Activated naive CD8-positive, alpha-beta T cell treated with anti-CD3 and anti-CD28 coated beads, Interleukin-2, amount 10 ng/mL, durations not matched to agents 7 days and 5 days (primary cell): ENCODE data around the gene PUSL1. TPM values are rescaled to one million over a fixed set of nuclear protein-coding genes. Genes with fewer than 3 reads are reported as not detected.

Experiments used
- ATAC-seq: fragments of 150-1000 bp; cut with Tn5 transposase; one replicate; pipeline ENCODE4 v1.10.0; 2021; ENCODE audit warnings: low read depth, moderate library complexity
- POLR2A ChIA-PET: fragments of 350-600 bp; sonication (Branson Sonifier 250); formaldehyde crosslinking; loops from one replicate; lab custom pipeline; 2021; ENCODE audit warnings: antibody characterized with exemption; lab: Charles Lee
- DNase-seq: peaks from one replicate; pipeline ENCODE4 v3.0.0; 2021
- H3K27ac Mint-ChIP-seq: one replicate; pipeline ENCODE4 v1.8.0; 2022; ENCODE audit warnings: mild to moderate bottlenecking, mixed read lengths
- H3K27me3 Mint-ChIP-seq: one replicate; pipeline ENCODE4 v1.8.0; 2022; ENCODE audit warnings: mild to moderate bottlenecking, moderate library complexity, mixed read lengths
- H3K36me3 Mint-ChIP-seq: one replicate; pipeline ENCODE4 v1.8.0; 2021; ENCODE audit warnings: mild to moderate bottlenecking, mixed read lengths
- H3K4me1 Mint-ChIP-seq: one replicate; pipeline ENCODE4 v1.8.0; 2021; ENCODE audit warnings: mixed read lengths
- H3K4me3 Mint-ChIP-seq: one replicate; pipeline ENCODE4 v1.8.0; 2022; ENCODE audit warnings: mild to moderate bottlenecking, moderate library complexity, mixed read lengths
- H3K9me3 Mint-ChIP-seq: one replicate; pipeline ENCODE4 v1.8.0; 2021; ENCODE audit warnings: mixed read lengths
- total RNA-seq, 2 experiments: library from RNA; stranded (reverse); gene quantifications; one replicate each; pipeline ENCODE4 v1.2.3, GENCODE V29; 2021

PUSL1 gene
- total RNA-seq, 2 experiments from 2014 or later, result 22.3 to 22.4 TPM

DNA sequence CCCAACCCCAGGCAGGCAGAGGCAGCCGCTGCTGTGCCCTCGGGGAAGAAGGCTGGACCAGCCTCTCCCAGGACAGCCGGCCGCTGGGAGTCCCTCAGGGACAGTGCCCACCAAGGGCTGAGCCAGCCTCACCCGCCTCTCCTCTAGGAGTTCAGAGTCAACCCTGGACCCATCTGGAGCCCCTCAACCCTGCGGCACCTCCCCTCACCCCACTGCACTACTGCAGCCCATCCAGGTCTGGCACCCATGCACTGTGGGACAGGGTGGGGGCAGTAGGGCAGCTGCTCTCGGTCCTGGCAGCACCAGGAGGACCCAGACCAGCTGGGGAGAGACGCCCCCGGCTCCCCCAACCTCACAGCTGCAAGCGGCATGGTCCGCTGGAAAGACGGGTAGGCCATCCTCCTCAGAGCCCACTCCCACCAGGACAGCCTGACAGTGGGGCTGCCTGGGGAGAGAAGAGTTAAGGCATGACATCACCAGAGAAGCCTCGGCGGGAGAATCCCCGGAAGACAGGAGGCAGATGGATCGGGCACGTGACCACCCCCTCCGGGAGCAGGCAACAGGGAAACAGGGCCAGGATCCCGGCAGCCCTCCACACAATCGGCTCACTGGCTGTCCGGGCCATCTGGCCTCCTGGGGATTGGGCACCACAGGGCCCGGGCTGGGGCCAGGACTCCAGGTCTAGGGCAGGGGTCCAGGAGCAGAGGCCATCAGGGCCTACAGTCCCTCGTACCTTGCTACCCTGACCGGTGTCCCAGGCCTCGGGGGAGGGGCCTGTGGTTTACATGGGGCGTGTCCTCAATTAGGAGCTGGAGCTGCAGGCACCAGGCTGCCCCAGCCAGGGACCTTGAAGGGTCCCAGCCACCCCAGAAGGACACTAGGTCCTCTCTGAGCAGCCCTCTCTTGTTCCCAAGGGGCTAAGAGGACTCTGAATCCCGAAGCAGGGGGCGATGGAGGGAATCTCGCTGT lies 3.8 kb upstream of the PUSL1 start:
- H3K4me1 Mint-ChIP-seq, result peaks cover 14% of the 10 kb centered on the region
- no peaks in the 10 kb centered on the region for H3K9me3 Mint-ChIP-seq
- no peak for DNase-seq
- H3K27ac Mint-ChIP-seq, result peak overlapping the region; percentile 97
- peak overlapping the region; percentile 94 for H3K4me3 Mint-ChIP-seq
- POLR2A ChIA-PET, result interaction anchor here (0.8 to 1.3 kb wide), 8 partner anchors 30 to 188 kb away, joined by 3 to 8 read pairs (median 4); partner anchors contain the start of gene DVL1
- no peaks in the 10 kb centered on the region for H3K36me3 Mint-ChIP-seq
- no peak for ATAC-seq
- no peaks in the 10 kb centered on the region for H3K27me3 Mint-ChIP-seq

DNA sequence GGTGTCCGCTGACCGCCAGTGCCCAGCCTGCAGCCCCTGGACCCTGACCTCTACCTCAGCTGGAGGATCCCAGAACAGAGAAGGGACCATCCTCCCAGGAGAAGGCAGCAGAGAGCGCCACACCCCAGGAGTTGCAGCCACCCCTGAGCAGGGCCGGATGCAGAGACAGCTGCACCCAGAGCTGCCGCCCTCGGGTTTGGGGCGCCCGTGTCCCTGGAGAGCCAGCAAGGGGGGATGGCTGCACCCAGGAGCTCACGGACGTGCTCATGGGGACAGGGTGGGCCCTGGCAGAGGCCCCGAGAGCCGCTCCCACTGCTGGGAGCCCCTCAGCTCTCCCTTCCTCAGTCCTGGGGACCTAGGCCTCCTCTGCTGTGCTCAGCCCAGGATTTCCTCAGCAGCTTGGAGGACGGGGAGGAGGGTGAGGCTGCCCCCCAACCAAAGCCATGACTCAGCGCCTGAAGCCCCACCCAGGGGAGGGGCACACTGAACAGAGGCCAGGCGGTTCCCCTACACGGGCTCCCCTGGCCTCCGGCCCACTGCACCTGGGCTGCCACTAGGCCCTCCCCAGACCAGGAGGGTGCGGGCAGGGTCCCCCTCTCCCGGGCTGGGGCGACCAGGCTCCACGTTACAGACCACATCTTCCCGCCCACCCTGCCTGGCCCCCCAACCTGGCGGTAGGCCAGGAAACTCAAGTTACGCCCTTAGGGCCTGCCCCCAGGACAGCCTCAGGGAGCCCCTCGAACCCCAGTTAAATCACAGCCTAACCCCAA lies 2.9 kb upstream of the PUSL1 start:
- Mint-ChIP-seq H3K36me3 (no peaks in the 10 kb centered on the region), H3K9me3 (no peaks in the 10 kb centered on the region), H3K4me3 (peak overlapping the region; percentile 94), H3K27ac (peak overlapping the region; percentile 97), H3K27me3 (no peaks in the 10 kb centered on the region), H3K4me1 (peaks cover 14% of the 10 kb centered on the region)
- ATAC-seq, result peak; percentile 65
- peak; percentile 84 for DNase-seq
- POLR2A ChIA-PET, result interaction anchor here (0.6 to 1.3 kb wide), 11 partner anchors 31 to 1702 kb away, joined by 3 to 8 read pairs (median 3); partner anchors contain the start of gene DVL1

DNA sequence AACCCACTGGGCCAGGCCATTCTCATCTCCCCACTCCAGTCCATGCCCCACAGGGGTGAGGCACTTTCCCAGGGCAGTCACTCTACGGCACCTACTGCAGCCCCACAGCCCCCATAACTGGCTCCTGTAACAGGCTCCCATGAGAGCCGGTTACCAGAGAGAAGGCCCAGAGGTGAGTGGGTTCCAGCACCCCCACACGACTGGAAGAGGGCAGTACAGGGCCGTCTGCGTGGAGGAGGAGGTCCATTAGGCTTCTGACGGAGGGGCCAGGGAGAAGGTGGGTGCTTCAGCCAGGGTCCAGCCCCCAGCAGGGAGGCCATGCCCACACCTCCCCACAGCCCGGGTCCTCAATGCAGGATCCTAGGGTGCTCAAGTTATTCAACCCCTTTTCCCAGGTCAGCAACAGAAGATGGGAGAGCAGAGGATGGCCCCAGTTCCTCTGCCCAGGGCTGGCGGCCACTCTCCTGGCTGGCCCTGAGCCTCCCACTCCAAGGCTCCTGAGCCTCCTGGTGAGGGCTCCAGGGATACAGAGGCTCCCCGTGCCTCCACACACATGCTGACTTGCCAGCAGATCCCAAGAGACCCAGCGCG lies 2.2 kb upstream of the PUSL1 start:
- POLR2A ChIA-PET, result interaction anchor here (0.6 to 1.3 kb wide), 5 partner anchors 42 to 1701 kb away, joined by 3 to 8 read pairs (median 3); partner anchors contain the start of genes AURKAIP1 and DVL1
- no peaks in the 10 kb centered on the region for H3K27me3 Mint-ChIP-seq
- no peaks in the 10 kb centered on the region for H3K36me3 Mint-ChIP-seq
- H3K27ac Mint-ChIP-seq, result peak overlapping the region; percentile 97
- H3K4me1 Mint-ChIP-seq, result peaks cover 14% of the 10 kb centered on the region
- ATAC-seq, result no peak
- H3K4me3 Mint-ChIP-seq, result peak overlapping the region; percentile 94
- no peak for DNase-seq
- no peaks in the 10 kb centered on the region for H3K9me3 Mint-ChIP-seq

DNA sequence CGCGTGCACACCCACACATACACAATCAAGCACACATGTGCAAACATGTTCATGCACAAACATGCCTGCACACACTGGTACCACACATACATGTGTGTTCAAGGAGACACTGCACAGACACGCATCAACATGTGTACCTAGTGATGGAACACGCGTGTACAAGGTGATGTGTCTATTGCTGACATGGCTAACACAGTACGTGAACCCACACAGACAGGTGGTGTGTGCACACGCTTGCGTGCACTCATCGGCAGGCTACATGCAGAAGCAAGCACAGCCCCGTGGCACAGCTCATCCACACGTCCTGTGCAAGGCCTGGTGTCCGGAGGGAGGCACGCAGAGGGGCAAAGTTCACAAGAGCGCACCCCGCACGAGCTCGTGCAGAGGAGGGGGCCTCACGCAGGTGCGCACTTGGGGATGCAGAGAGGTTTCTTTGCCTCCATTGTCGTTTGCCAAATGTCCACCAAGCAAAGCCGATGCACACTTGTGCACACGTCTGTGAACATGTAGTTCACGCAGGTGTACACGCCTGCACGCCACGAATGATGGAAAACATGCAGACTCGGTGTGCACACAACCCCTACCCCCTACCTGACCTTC lies 1.6 kb upstream of the PUSL1 start:
- Mint-ChIP-seq H3K4me1 (peaks cover 14% of the 10 kb centered on the region), H3K36me3 (no peaks in the 10 kb centered on the region), H3K4me3 (peak overlapping the region; percentile 94), H3K9me3 (no peaks in the 10 kb centered on the region), H3K27me3 (no peaks in the 10 kb centered on the region), H3K27ac (peak overlapping the region; percentile 97)
- DNase-seq, result no peak
- POLR2A ChIA-PET, result interaction anchor here (0.9 to 1.0 kb wide), 2 partner anchors 33 to 69 kb away, joined by 3 to 4 read pairs; partner anchors contain the start of genes AURKAIP1 and UBE2J2
- no peak for ATAC-seq

DNA sequence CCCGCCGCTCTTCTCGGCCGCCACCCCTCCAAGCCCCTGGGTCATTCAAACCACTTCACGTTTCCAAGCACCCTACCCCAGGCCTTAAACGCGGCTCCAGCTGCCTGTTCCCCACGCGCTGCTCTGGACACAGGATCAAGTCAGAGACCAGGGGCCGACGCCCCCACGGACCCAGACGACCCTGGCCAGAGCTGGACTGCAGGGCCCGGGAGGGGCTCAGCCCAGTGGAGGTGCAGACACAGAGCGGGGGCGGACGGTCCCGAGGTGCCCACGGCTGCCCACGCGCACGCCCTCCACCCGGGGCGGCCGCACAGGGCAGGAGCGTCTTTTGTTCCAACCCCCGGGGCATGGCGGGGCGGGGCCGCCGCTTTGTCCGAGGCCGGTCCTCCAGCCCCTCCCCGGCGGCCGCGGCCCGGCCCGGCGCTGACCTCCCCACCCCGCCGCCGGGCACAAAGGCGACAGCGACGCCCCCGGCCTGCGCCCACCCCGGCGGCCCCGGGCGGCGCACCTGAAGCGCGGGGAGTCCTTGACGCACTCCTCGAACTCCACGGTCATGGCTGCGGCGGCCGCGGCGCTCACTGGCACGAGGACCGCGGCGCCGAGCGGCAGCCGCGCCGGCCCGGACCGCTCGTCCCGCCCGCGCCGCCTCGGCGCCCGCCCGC lies 1.0 kb upstream of the PUSL1 start:
- Mint-ChIP-seq H3K27me3 (no peaks in the 10 kb centered on the region), H3K4me3 (peak overlapping the region; percentile 94), H3K4me1 (peaks cover 14% of the 10 kb centered on the region), H3K36me3 (no peaks in the 10 kb centered on the region), H3K9me3 (no peaks in the 10 kb centered on the region), H3K27ac (peak overlapping the region; percentile 97)
- ATAC-seq (peak; percentile 0), DNase-seq (no peak)
- POLR2A ChIA-PET, result interaction anchor here (0.9 to 1.0 kb wide), 2 partner anchors 33 to 68 kb away, joined by 3 to 4 read pairs; partner anchors contain the start of genes AURKAIP1 and UBE2J2

DNA sequence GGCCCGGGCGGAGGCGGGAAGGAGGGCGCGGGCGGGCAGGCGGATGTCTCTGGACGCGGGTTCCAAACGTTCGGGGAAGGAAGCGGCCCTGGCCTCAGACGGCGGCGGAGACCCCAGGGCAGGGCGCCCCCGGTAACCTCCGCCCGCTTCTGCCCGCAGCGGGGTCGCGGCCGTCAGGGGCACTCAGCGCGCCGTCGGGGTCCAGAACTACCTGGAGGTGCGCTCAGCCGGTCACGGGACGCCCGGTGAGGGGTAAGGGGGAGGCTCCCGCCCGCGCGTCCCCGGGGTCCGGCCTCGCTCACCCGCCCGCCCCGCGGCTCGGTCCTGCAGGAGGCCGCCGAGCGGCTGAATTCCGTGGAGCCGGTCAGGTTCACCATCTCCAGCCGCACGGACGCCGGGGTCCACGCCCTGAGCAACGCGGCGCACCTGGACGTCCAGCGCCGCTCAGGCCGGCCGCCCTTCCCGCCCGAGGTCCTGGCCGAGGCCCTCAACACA lies 406 bp downstream of the PUSL1 start:
- peaks cover 14% of the 10 kb centered on the region for H3K4me1 Mint-ChIP-seq
- POLR2A ChIA-PET, result no interaction called here
- H3K9me3 Mint-ChIP-seq, result no peaks in the 10 kb centered on the region
- H3K27me3 Mint-ChIP-seq, result no peaks in the 10 kb centered on the region
- DNase-seq (no peak), ATAC-seq (no peak)
- peak overlapping the region; percentile 82 for H3K27ac Mint-ChIP-seq
- peak overlapping the region; percentile 85 for H3K4me3 Mint-ChIP-seq
- peaks cover 2% of the 10 kb centered on the region for H3K36me3 Mint-ChIP-seq

DNA sequence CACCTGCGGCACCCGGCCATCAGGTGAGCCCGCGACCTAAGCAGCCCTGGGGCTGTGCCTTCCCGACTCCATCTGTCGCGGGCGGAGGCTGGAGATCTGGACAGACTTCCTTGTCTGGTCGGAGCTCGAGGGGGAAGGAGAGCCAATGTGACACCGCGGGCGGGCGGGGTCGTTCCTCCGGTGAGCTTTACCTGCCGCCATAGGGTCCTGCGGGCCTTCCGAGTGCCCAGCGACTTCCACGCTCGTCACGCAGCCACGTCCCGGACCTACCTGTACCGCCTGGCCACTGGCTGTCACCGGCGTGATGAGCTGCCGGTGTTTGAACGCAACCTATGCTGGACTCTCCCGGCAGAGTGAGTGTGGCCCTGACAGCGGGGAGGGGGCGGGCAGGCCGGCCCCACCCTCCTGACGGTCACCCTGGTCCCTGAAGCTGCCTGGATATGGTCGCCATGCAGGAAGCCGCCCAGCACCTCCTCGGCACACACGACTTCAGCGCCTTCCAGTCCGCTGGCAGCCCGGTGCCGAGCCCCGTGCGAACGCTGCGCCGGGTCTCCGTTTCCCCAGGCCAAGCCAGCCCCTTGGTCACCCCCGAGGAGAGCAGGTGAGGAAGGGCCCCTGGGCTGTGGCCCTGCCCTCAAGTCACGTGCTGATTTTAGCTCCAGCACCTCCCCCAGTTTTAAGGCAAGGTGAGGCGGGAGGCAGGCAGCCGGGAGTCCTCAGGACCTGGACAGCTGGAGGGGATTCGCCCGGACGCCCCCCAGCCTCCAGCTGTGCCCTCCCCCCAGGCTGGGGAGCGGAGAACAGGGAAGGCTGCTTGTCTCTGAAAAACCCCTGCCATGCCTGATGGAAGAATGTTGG lies 1.1 kb downstream of the PUSL1 start:
- DNase-seq, result no peak

DNA sequence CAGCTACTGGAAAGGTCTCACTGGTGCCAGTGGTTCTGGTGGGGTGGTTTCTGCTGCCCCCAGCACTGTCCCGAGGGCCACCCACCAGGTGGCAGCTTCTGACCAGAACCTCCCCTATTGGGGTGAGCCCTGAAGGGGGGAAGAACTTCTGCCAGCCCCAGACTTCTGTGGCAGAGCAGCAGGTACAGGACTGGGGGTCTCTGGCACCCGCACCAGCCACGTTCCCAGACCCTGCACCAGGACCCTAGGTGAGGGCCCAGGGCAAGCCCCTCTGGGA lies 1.6 kb downstream of the PUSL1 start:
- no peak overlapping the region for H3K27ac Mint-ChIP-seq
- POLR2A ChIA-PET, result interaction anchor here (1.4 kb wide), 1 partner anchor 10 kb away, joined by 4 read pairs; no protein-coding TSS in a partner anchor
- H3K36me3 Mint-ChIP-seq, result peaks cover 6% of the 10 kb centered on the region

More for the DNA sequence above, 1.1 kb downstream of the PUSL1 start:
- H3K9me3 Mint-ChIP-seq, result no peaks in the 10 kb centered on the region
- ATAC-seq, result no peak
- POLR2A ChIA-PET, result interaction anchor here (1.4 kb wide), 1 partner anchor 11 kb away, joined by 4 read pairs; no protein-coding TSS in a partner anchor
- peaks cover 14% of the 10 kb centered on the region for H3K4me1 Mint-ChIP-seq
- no peaks in the 10 kb centered on the region for H3K27me3 Mint-ChIP-seq
- peak overlapping the region; percentile 65 for H3K27ac Mint-ChIP-seq
- peaks cover 3% of the 10 kb centered on the region for H3K36me3 Mint-ChIP-seq
- peak overlapping the region; percentile 80 for H3K4me3 Mint-ChIP-seq

DNA sequence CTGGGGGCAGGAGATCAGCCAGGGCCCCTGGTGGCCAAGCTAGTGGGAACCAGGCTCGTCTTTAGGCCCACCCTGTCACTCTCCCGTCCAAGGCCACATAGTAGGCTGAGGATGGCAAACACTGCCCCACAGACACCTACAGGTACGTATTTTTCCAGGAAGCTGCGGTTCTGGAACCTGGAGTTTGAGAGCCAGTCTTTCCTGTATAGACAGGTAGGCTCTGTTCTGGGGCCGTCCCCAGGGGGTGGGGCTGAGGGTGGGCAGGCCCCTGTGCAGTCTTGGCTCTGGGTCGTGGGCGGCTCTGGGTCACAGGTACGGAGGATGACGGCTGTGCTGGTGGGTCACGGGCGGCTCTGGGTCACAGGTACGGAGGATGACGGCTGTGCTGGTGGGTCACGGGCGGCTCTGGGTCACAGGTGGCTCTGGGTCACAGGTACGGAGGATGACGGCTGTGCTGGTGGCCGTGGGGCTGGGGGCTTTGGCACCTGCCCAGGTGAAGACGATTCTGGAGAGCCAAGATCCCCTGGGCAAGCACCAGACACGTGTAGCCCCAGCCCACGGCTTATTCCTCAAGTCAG lies 2.2 kb downstream of the PUSL1 start:
- no peak for ATAC-seq
- Mint-ChIP-seq H3K9me3 (no peaks in the 10 kb centered on the region), H3K27ac (no peak overlapping the region), H3K36me3 (peaks cover 6% of the 10 kb centered on the region), H3K4me1 (peaks cover 11% of the 10 kb centered on the region), H3K27me3 (no peaks in the 10 kb centered on the region), H3K4me3 (no peak overlapping the region)
- DNase-seq, result no peak
- POLR2A ChIA-PET, result interaction anchor here (1.4 kb wide), 1 partner anchor 10 kb away, joined by 4 read pairs; no protein-coding TSS in a partner anchor

More for the DNA sequence above, 1.6 kb downstream of the PUSL1 start:
- no peaks in the 10 kb centered on the region for H3K9me3 Mint-ChIP-seq
- peaks cover 13% of the 10 kb centered on the region for H3K4me1 Mint-ChIP-seq
- ATAC-seq (no peak), DNase-seq (no peak)
- peak overlapping the region; percentile 80 for H3K4me3 Mint-ChIP-seq
- no peaks in the 10 kb centered on the region for H3K27me3 Mint-ChIP-seq

DNA sequence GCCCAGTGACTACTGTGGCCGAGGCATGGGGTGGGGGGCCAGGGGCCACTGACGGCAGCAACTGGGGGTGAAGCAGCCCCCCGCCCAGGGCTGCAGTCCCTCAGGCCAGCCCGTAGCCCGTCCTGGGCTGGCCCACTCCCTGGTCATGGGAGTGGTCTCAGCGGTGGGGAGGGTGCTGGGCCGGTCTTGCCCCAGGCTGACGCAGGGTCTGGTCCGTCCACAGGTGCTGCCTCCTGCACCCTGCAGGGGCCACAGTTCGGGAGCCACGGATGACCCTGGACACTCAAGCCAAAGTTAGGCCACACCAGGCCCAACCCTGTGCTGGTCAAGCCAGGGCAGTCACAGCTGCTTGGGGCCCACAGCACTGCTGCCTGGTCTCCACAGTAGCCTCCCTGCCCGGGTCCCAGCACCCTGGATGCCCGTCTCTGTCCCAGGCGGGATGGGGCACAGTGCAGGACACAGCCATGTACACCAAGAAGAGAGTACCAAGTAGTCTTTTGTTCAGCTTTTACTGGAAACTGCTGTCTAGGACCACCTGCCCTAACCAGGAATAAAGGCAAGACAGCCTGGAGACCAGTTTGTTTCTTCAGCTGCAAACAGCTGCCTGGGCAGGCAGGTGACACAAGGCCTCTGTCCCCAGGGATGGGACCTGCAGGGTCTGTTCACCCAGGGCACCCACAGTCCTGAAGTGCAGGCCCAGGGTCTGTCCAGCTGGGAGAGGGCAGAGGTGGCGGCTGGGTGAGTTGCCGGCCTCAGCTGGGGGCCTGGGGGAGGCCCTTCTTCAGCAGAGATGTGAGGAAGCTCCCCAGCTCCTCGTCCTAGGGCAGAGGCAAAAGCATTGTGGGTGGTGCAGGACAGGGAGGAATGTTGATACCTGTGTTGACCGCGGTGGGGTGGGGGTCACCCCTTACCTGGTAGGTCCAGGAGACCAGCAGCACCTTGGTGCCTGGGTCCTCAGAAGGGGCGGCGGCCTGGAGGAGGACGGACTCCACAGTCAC lies 3.0 kb downstream of the PUSL1 start:
- peaks cover 4% of the 10 kb centered on the region for H3K4me1 Mint-ChIP-seq
- no peak overlapping the region for H3K27ac Mint-ChIP-seq
- no peaks in the 10 kb centered on the region for H3K9me3 Mint-ChIP-seq
- POLR2A ChIA-PET, result interaction anchor here (1.1 to 1.4 kb wide), 2 partner anchors 9 kb away, joined by 3 to 4 read pairs; no protein-coding TSS in a partner anchor
- H3K36me3 Mint-ChIP-seq, result peaks cover 6% of the 10 kb centered on the region
- no peak overlapping the region for H3K4me3 Mint-ChIP-seq
- ATAC-seq (no peak), DNase-seq (no peak)
- no peaks in the 10 kb centered on the region for H3K27me3 Mint-ChIP-seq
